WTC11 (cell line): ENCODE results near the gene C17orf107. TPM values are rescaled to one million over a fixed set of nuclear protein-coding genes. Genes with fewer than 3 reads are reported as not detected.

Source experiments
- ATAC-seq: fragments of 200-7000 bp; cut with Tn5 transposase; 2 replicates; pipeline ENCODE4 v1.10.0; 2021; ENCODE audit warnings: mild to moderate bottlenecking, moderate library complexity
- CTCF ChIA-PET: fragments of 300-600 bp; sonication (Branson Sonifier 250); formaldehyde crosslinking; loops from one replicate; lab custom pipeline; 2021; ENCODE audit warnings: antibody characterized with exemption; lab: Charles Lee
- POLR2A ChIA-PET: fragments of 350-600 bp; sonication (Branson Sonifier 250); formaldehyde crosslinking; loops from one replicate; lab custom pipeline; 2021; ENCODE audit warnings: antibody characterized with exemption; lab: Charles Lee
- DNase-seq: peaks from one replicate; pipeline ENCODE4 v3.0.0; 2021; ENCODE audit warnings: low spot score
- H3K27ac Mint-ChIP-seq: 2 replicates; pipeline ENCODE4 v1.8.0; 2021; ENCODE audit warnings: mixed read lengths
- H3K27me3 Mint-ChIP-seq: 2 replicates; pipeline ENCODE4 v1.8.0; 2021; ENCODE audit warnings: low read depth, mild to moderate bottlenecking, moderate library complexity, mixed read lengths
- H3K36me3 Mint-ChIP-seq: 2 replicates; pipeline ENCODE4 v1.8.0; 2021; ENCODE audit warnings: mixed read lengths
- H3K4me1 Mint-ChIP-seq: 2 replicates; pipeline ENCODE4 v1.8.0; 2022; ENCODE audit warnings: mixed read lengths
- H3K4me3 Mint-ChIP-seq: 2 replicates; pipeline ENCODE4 v1.8.0; 2021; ENCODE audit warnings: mild to moderate bottlenecking, moderate library complexity, mixed read lengths
- H3K9me3 Mint-ChIP-seq: 2 replicates; pipeline ENCODE4 v1.8.0; 2021; ENCODE audit warnings: mixed read lengths
- FOXK1 ChIP-seq: sonication (generic); formaldehyde crosslinking; IDR thresholded peaks from 2 replicates; pipeline ENCODE4 v1.8.0; 2022; ENCODE audit warnings: mild to moderate bottlenecking, moderate library complexity, missing genetic modification reagents
- HMGA2 ChIP-seq: fragments of 250-450 bp; sonication (Bioruptor Pico); IDR thresholded peaks from 2 replicates; pipeline ENCODE4 v1.4.0; 2021; ENCODE audit warnings: mild to moderate bottlenecking, moderate library complexity
- MYBL2 ChIP-seq: sonication (generic); formaldehyde crosslinking; IDR thresholded peaks from 2 replicates; pipeline ENCODE4 v1.8.1; 2023; ENCODE audit warnings: mild to moderate bottlenecking, moderate library complexity, missing genetic modification reagents
- NR2C2 ChIP-seq: sonication (generic); formaldehyde crosslinking; IDR thresholded peaks from 2 replicates; pipeline ENCODE4 v1.8.0; 2022; ENCODE audit warnings: mild to moderate bottlenecking, missing genetic modification reagents
- RORB ChIP-seq: fragments of 250-450 bp; sonication (Bioruptor Pico); IDR thresholded peaks from 2 replicates; pipeline ENCODE4 v1.9.0; 2021; ENCODE audit warnings: mild to moderate bottlenecking
- SMAD4 ChIP-seq: sonication (generic); formaldehyde crosslinking; IDR thresholded peaks from 2 replicates; pipeline ENCODE4 v1.8.0; 2022; ENCODE audit warnings: mild to moderate bottlenecking, missing genetic modification reagents
- total RNA-seq: library from RNA; stranded (reverse); gene quantifications from 3 replicates; pipeline ENCODE4 v1.2.3, GENCODE V29; 2021
- TF ChIP-seq, protein P1 (sequence below): sonication (generic); formaldehyde crosslinking; IDR thresholded peaks from 2 replicates; pipeline ENCODE4 v1.8.0; 2023; ENCODE audit warnings: mild to moderate bottlenecking, missing genetic modification reagents
- TF ChIP-seq, protein P2 (sequence below): sonication (generic); formaldehyde crosslinking; IDR thresholded peaks from 2 replicates; pipeline ENCODE4 v1.8.1; 2023; ENCODE audit warnings: mild to moderate bottlenecking, moderate library complexity, missing genetic modification reagents
- TF ChIP-seq, protein P3 (sequence below): sonication (generic); formaldehyde crosslinking; IDR thresholded peaks from 2 replicates; pipeline ENCODE4 v1.8.1; 2023; ENCODE audit warnings: mild to moderate bottlenecking, missing genetic modification reagents, moderate library complexity
- TF ChIP-seq, protein P4 (sequence below): sonication (generic); formaldehyde crosslinking; IDR thresholded peaks from 2 replicates; pipeline ENCODE4 v1.8.1; 2022; ENCODE audit warnings: low read depth, mild to moderate bottlenecking, moderate library complexity, missing genetic modification reagents, borderline replicate concordance
- TF ChIP-seq, protein P5 (sequence below): sonication (generic); formaldehyde crosslinking; conservative IDR thresholded peaks from 2 replicates; pipeline ENCODE4 v1.8.1; 2022; ENCODE audit warnings: mild to moderate bottlenecking, missing genetic modification reagents

The C17orf107 gene
- total RNA-seq, 1 experiment from 2014 or later: 8.7 TPM

DNA sequence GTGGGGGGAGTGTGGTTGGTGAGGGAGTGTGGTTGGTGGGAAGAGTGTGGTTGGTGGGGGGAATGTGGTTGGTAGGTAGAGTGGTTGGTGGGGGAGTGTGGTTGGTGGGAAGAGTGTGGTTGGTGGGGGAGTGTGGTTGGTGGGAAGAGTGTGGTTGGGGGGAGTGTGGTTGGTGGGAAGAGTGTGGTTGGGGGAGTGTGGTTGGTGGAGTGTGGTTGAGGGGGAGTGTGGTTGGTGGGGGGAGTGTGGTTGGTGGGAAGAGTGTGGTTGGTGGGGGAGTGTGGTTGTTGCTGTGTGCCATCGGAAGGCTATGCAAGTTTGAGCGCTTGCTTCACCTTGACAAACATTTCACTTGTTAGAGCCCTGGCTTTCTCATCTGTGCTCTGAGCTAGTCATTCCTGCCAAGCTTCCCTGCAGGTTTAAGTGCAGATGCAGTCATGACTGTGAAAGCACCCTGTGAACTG, 46.1 kb upstream of the C17orf107 start (continued):
- no peak for TF ChIP-seq NR2C2 (CRISPR knock-in tag)
- TF ChIP-seq, protein P1, sequence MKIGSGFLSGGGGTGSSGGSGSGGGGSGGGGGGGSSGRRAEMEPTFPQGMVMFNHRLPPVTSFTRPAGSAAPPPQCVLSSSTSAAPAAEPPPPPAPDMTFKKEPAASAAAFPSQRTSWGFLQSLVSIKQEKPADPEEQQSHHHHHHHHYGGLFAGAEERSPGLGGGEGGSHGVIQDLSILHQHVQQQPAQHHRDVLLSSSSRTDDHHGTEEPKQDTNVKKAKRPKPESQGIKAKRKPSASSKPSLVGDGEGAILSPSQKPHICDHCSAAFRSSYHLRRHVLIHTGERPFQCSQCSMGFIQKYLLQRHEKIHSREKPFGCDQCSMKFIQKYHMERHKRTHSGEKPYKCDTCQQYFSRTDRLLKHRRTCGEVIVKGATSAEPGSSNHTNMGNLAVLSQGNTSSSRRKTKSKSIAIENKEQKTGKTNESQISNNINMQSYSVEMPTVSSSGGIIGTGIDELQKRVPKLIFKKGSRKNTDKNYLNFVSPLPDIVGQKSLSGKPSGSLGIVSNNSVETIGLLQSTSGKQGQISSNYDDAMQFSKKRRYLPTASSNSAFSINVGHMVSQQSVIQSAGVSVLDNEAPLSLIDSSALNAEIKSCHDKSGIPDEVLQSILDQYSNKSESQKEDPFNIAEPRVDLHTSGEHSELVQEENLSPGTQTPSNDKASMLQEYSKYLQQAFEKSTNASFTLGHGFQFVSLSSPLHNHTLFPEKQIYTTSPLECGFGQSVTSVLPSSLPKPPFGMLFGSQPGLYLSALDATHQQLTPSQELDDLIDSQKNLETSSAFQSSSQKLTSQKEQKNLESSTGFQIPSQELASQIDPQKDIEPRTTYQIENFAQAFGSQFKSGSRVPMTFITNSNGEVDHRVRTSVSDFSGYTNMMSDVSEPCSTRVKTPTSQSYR (CRISPR knock-in tag): no peak
- TF ChIP-seq, all 79 proteins: peak for 0

DNA sequence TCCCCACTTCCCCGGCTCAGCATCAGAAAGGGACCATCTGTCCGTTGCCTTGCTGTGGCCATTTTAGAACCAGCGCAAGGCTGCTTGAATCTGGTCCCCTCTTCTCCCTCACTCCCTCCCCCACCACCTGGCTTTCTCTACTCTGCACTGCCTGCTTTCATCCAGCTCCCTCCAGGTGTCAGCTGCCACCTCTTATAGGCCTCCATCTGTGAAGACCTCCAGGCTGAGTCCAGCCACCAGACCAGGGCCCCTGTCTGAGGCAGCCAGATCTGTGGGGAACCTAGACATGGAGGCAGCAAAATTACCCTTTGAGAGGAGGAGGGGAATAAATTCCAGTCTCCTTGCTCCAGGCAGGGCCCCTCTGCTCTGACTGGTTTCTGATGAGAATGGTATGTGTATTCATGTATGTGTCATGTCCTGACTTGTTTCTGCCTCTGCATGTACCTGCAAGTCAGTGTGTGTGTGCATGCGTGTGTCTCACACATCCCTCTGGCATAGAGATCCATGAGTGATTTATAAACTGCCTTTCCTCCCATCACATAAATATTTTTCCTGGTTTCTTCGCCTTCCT, 45.1 kb upstream of the C17orf107 start:
- DNase-seq (no peak), ATAC-seq (peak; percentile 8; the same call in 1 of the 2 replicates)
- Mint-ChIP-seq H3K27ac (peak overlapping the region; percentile 82), H3K27me3 (no peaks in the 10 kb centered on the region), H3K4me3 (no peak overlapping the region), H3K9me3 (no peaks in the 10 kb centered on the region), H3K4me1 (peaks cover 74% of the 10 kb centered on the region), H3K36me3 (no peaks in the 10 kb centered on the region)
- ChIA-PET POLR2A (no interaction called here), CTCF (interaction anchor here (1.0 kb wide), 1 partner anchor 64 kb away, joined by 3 read pairs; no protein-coding TSS in a partner anchor)
- TF ChIP-seq FOXK1 (CRISPR knock-in tag) (no peak), RORB (CRISPR knock-in tag) (no peak), MYBL2 (no peak), SMAD4 (CRISPR knock-in tag) (no peak)
- TF ChIP-seq, protein P1 (CRISPR knock-in tag): no peak
- TF ChIP-seq, protein P2, sequence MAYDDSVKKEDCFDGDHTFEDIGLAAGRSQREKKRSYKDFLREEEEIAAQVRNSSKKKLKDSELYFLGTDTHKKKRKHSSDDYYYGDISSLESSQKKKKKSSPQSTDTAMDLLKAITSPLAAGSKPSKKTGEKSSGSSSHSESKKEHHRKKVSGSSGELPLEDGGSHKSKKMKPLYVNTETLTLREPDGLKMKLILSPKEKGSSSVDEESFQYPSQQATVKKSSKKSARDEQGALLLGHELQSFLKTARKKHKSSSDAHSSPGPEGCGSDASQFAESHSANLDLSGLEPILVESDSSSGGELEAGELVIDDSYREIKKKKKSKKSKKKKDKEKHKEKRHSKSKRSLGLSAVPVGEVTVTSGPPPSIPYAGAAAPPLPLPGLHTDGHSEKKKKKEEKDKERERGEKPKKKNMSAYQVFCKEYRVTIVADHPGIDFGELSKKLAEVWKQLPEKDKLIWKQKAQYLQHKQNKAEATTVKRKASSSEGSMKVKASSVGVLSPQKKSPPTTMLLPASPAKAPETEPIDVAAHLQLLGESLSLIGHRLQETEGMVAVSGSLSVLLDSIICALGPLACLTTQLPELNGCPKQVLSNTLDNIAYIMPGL (CRISPR knock-in tag): no peak
- TF ChIP-seq, protein P3, sequence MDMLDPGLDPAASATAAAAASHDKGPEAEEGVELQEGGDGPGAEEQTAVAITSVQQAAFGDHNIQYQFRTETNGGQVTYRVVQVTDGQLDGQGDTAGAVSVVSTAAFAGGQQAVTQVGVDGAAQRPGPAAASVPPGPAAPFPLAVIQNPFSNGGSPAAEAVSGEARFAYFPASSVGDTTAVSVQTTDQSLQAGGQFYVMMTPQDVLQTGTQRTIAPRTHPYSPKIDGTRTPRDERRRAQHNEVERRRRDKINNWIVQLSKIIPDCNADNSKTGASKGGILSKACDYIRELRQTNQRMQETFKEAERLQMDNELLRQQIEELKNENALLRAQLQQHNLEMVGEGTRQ: no peak
- TF ChIP-seq, protein P4, sequence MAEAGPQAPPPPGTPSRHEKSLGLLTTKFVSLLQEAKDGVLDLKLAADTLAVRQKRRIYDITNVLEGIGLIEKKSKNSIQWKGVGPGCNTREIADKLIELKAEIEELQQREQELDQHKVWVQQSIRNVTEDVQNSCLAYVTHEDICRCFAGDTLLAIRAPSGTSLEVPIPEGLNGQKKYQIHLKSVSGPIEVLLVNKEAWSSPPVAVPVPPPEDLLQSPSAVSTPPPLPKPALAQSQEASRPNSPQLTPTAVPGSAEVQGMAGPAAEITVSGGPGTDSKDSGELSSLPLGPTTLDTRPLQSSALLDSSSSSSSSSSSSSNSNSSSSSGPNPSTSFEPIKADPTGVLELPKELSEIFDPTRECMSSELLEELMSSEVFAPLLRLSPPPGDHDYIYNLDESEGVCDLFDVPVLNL: no peak
- TF ChIP-seq, protein P5, sequence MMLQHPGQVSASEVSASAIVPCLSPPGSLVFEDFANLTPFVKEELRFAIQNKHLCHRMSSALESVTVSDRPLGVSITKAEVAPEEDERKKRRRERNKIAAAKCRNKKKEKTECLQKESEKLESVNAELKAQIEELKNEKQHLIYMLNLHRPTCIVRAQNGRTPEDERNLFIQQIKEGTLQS (CRISPR knock-in tag): no peak

DNA sequence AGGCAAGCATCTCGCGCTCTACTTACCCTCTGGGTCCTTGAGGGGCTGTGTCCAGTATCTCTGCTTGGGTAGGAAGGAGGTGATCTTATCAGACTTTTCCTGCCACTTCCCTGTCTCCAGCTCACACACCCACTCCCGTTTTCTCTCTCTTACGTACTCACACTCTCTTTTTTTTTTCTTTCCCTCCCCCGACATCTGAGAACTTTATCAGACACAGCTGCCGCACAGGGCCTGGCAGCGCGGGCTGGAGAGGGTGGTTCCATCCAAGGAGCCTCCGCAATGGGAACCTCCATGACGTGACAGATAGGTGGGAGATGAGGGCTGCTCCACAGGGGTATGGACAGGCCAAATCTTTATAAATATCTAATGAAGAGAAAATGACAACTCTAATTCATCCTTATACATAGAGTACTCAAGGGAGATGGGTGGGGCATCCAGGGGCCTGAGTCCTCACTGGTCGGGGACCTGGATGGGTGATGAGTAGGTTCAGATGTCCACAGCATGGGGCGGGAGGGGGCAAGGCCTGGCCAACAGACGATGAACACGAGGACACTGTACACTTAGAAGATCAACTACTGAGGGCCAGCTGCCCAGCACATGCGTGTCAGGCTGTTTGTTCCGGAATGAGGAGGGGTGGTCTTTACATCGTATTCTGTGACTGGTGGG, 42.9 kb upstream of the C17orf107 start:
- no peaks in the 10 kb centered on the region for H3K9me3 Mint-ChIP-seq
- peak overlapping the region; percentile 71 for H3K27ac Mint-ChIP-seq
- no peaks in the 10 kb centered on the region for H3K27me3 Mint-ChIP-seq
- TF ChIP-seq HMGA2 (CRISPR knock-in tag): no peak
- CTCF ChIA-PET: interaction anchor here (0.8 kb wide), 1 partner anchor 436 kb away, joined by 3 read pairs; no protein-coding TSS in a partner anchor
- POLR2A ChIA-PET: interaction anchor here (0.6 kb wide), 1 partner anchor 52 kb away, joined by 3 read pairs; no protein-coding TSS in a partner anchor
- DNase-seq (no peak), ATAC-seq (no peak)
- H3K4me1 Mint-ChIP-seq: peaks cover 73% of the 10 kb centered on the region
- no peaks in the 10 kb centered on the region for H3K36me3 Mint-ChIP-seq
- no peak overlapping the region for H3K4me3 Mint-ChIP-seq
